ENCODE results near the gene TLL1.

The TLL1 gene

GRCh38 chr4:165872461-165873297 lies at the start of gene TLL1:
Gene TLL1, plus strand, starts transcription at chr4:165873237. Its CDS starts 668 bp downstream, at chr4:165873905.
- DNase-seq (ENCODE audit: low spot score), result peak; percentile 82

- no peak for DNase-seq (ENCODE audit: low spot score)
These were observed 46.9 kb upstream of the TLL1 start for GRCh38 chr4:165826166-165826565.

- DNase-seq (ENCODE audit: low spot score), result no peak
These were observed 46.0 kb upstream of the TLL1 start for GRCh38 chr4:165827018-165827417.

GRCh38 chr4:165828928-165829327 lies 44.1 kb upstream of the TLL1 start:
- DNase-seq (ENCODE audit: low spot score), result no peak

- DNase-seq (ENCODE audit: low spot score), result peak; percentile 96
These were observed 38.9 kb upstream of the TLL1 start for GRCh38 chr4:165834116-165834515.

- DNase-seq (ENCODE audit: low spot score), result peak; percentile 41
These were observed 34.5 kb upstream of the TLL1 start for GRCh38 chr4:165838575-165838974.

- DNase-seq (ENCODE audit: low spot score), result no peak
These were observed 33.3 kb upstream of the TLL1 start for GRCh38 chr4:165839615-165840333.

- no peak for DNase-seq (ENCODE audit: low spot score)
These were observed 30.4 kb upstream of the TLL1 start for GRCh38 chr4:165842684-165843083.

- peak; percentile 67 for DNase-seq (ENCODE audit: low spot score)
These were observed 28.9 kb upstream of the TLL1 start for GRCh38 chr4:165844161-165844560.

- DNase-seq (ENCODE audit: low spot score), result no peak
These were observed 21.8 kb upstream of the TLL1 start for GRCh38 chr4:165851256-165851655.

GRCh38 chr4:165855191-165855590 lies 17.8 kb upstream of the TLL1 start:
- DNase-seq (ENCODE audit: low spot score), result no peak

GRCh38 chr4:165861363-165861762 lies 11.7 kb upstream of the TLL1 start:
- DNase-seq (ENCODE audit: low spot score), result no peak

- no peak for DNase-seq (ENCODE audit: low spot score)
These were observed 8.8 kb upstream of the TLL1 start for GRCh38 chr4:165864271-165864670.

- DNase-seq (ENCODE audit: low spot score), result no peak
These were observed 6.9 kb upstream of the TLL1 start for GRCh38 chr4:165866019-165866650.

- no peak for DNase-seq (ENCODE audit: low spot score)
These were observed 5.1 kb upstream of the TLL1 start for GRCh38 chr4:165867961-165868360.

GRCh38 chr4:165873298-165874071 lies 448 bp downstream of the TLL1 start:
- DNase-seq (ENCODE audit: low spot score), result peak; percentile 68

- peak; percentile 74 for DNase-seq (ENCODE audit: low spot score)
These were observed 1.2 kb downstream of the TLL1 start for GRCh38 chr4:165874072-165874790.

GRCh38 chr4:165874791-165875371 lies 1.8 kb downstream of the TLL1 start:
- peak; percentile 69 for DNase-seq (ENCODE audit: low spot score)

- peak; percentile 49 for DNase-seq (ENCODE audit: low spot score)
These were observed 2.4 kb downstream of the TLL1 start for GRCh38 chr4:165875446-165875845.

GRCh38 chr4:165877286-165877685 lies 4.2 kb downstream of the TLL1 start:
- peak; percentile 33 for DNase-seq (ENCODE audit: low spot score)

GRCh38 chr4:165879641-165880040 lies 6.6 kb downstream of the TLL1 start:
- peak; percentile 77 for DNase-seq (ENCODE audit: low spot score)
